ENCODE data around the gene PTPRC. TPM values are rescaled to one million over a fixed set of nuclear protein-coding genes. Genes with fewer than 3 reads are reported as not detected.

Gene PTPRC
- total RNA-seq, 1 experiment from 2014 or later, result 0.25 TPM

DNA sequence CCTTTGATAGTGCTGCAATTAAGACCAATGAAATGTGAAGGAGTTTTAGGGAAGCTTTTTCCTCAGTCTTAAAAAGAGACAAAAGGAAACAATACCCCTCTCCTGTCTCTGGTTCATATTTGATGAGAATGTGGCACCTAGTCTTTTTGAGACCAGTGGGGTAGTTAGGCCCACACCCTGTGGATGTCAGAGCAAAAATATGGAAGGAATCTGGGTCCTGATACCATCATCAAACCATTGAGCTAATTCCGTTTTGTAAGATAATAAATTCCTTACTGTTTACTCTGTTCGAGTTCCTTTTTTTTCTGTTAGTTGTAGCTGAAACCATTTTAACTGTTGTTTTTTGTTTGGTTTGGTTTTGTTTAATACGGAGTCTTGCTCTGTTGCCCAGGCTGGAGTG lies 33.3 kb downstream of the PTPRC start:
- no TSS peak for BruUV-seq (replicated peaks)
- Mint-ChIP-seq H3K27me3 (ENCODE audit: insufficient read depth, unreplicated experiment) (no peaks in the 10 kb centered on the region), H3K36me3 (ENCODE audit: insufficient read depth, unreplicated experiment) (no peaks in the 10 kb centered on the region), H3K9me3 (ENCODE audit: unreplicated experiment) (no peaks in the 10 kb centered on the region), H3K27ac (ENCODE audit: unreplicated experiment) (no peak overlapping the region), H3K4me1 (ENCODE audit: low read depth, unreplicated experiment) (peaks cover 18% of the 10 kb centered on the region), H3K4me3 (ENCODE audit: unreplicated experiment) (no peak overlapping the region)
- no peaks in the 10 kb centered on the region for H3K4me1 ChIP-seq
- intact Hi-C loops (cut with micrococcal nuclease; ENCODE audit: unreplicated experiment), result no loop called here
- TF ChIP-seq CTCF (IDR thresholded peaks at IDR 0.05; ENCODE audit: insufficient read depth in 1 of 2, low read depth in 1 of 2, low read length in 1 of 2, severe bottlenecking in 1 of 2, unreplicated experiment in 1 of 2), result no peak
- H3K9me3 ChIP-seq, result no peaks in the 10 kb centered on the region
- no peaks in the 10 kb centered on the region for H3K36me3 ChIP-seq (ENCODE audit: control insufficient read depth, insufficient read depth, low read length)
- no peak overlapping the region for H3K4me3 ChIP-seq (ENCODE audit: low read depth, low read length)
- H3K27me3 ChIP-seq (replicated peaks; ENCODE audit: control insufficient read depth, insufficient read depth, low read length), result no peaks in the 10 kb centered on the region
- ChIA-PET CTCF (no interaction called here), POLR2A (no interaction called here)
- no peak for DNase-seq

- intact Hi-C loops (cut with micrococcal nuclease; ENCODE audit: unreplicated experiment), result loop anchor here (2.0 kb wide), 1 partner anchor 19 kb away; no protein-coding TSS in a partner anchor
- H3K4me3 Mint-ChIP-seq (ENCODE audit: unreplicated experiment), result no peak overlapping the region
- no peaks in the 10 kb centered on the region for H3K27me3 Mint-ChIP-seq (ENCODE audit: insufficient read depth, unreplicated experiment)
- no peak for TF ChIP-seq CTCF (IDR thresholded peaks at IDR 0.05; ENCODE audit: insufficient read depth in 1 of 2, low read depth in 1 of 2, low read length in 1 of 2, severe bottlenecking in 1 of 2, unreplicated experiment in 1 of 2)
- Histone ChIP-seq H3K36me3 (ENCODE audit: control insufficient read depth, insufficient read depth, low read length) (no peaks in the 10 kb centered on the region), H3K27me3 (replicated peaks; ENCODE audit: control insufficient read depth, insufficient read depth, low read length) (no peaks in the 10 kb centered on the region), H3K4me1 (no peaks in the 10 kb centered on the region), H3K9me3 (no peaks in the 10 kb centered on the region), H3K4me3 (ENCODE audit: low read depth, low read length) (no peak overlapping the region)
- H3K36me3 Mint-ChIP-seq (ENCODE audit: insufficient read depth, unreplicated experiment), result no peaks in the 10 kb centered on the region
- DNase-seq, result no peak
- H3K4me1 Mint-ChIP-seq (ENCODE audit: low read depth, unreplicated experiment), result peaks cover 16% of the 10 kb centered on the region
- POLR2A ChIA-PET, result no interaction called here
- BruUV-seq (replicated peaks), result no TSS peak
- no peaks in the 10 kb centered on the region for H3K9me3 Mint-ChIP-seq (ENCODE audit: unreplicated experiment)
- CTCF ChIA-PET, result no interaction called here
- no peak overlapping the region for H3K27ac Mint-ChIP-seq (ENCODE audit: unreplicated experiment)
Measured at GRCh38 chr1:198674009-198674408, 35.2 kb downstream of the PTPRC start.

- Mint-ChIP-seq H3K4me3 (ENCODE audit: unreplicated experiment) (no peak overlapping the region), H3K36me3 (ENCODE audit: insufficient read depth, unreplicated experiment) (no peaks in the 10 kb centered on the region), H3K9me3 (ENCODE audit: unreplicated experiment) (no peaks in the 10 kb centered on the region), H3K27me3 (ENCODE audit: insufficient read depth, unreplicated experiment) (no peaks in the 10 kb centered on the region), H3K4me1 (ENCODE audit: low read depth, unreplicated experiment) (peaks cover 9% of the 10 kb centered on the region), H3K27ac (ENCODE audit: unreplicated experiment) (no peak overlapping the region)
- intact Hi-C loops (cut with micrococcal nuclease; ENCODE audit: unreplicated experiment), result no loop called here
- H3K36me3 ChIP-seq (ENCODE audit: control insufficient read depth, insufficient read depth, low read length), result no peaks in the 10 kb centered on the region
- H3K4me3 ChIP-seq (ENCODE audit: low read depth, low read length), result no peak overlapping the region
- H3K9me3 ChIP-seq, result no peaks in the 10 kb centered on the region
- H3K27me3 ChIP-seq (replicated peaks; ENCODE audit: control insufficient read depth, insufficient read depth, low read length), result no peaks in the 10 kb centered on the region
- no peaks in the 10 kb centered on the region for H3K4me1 ChIP-seq
- no peak for DNase-seq
- POLR2A ChIA-PET, result no interaction called here
- CTCF ChIA-PET, result no interaction called here
- BruUV-seq (replicated peaks), result no TSS peak
- no peak for TF ChIP-seq CTCF (IDR thresholded peaks at IDR 0.05; ENCODE audit: insufficient read depth in 1 of 2, low read depth in 1 of 2, low read length in 1 of 2, severe bottlenecking in 1 of 2, unreplicated experiment in 1 of 2)
Measured at GRCh38 chr1:198676253-198676652, 37.4 kb downstream of the PTPRC start.
